Measurements from ENCODE around the gene ACRV1. TPM values are rescaled to one million over a fixed set of nuclear protein-coding genes. Genes with fewer than 3 reads are reported as not detected.
A peak's percentile ranks its signal among the peaks of the same experiment; 100 is the strongest.

The ACRV1 gene
- total and polyA plus RNA-seq, 2 of the 13 experiments (the other 11 are each of a cell fraction or from before 2014, with no cell fraction given) = not detected

DNA sequence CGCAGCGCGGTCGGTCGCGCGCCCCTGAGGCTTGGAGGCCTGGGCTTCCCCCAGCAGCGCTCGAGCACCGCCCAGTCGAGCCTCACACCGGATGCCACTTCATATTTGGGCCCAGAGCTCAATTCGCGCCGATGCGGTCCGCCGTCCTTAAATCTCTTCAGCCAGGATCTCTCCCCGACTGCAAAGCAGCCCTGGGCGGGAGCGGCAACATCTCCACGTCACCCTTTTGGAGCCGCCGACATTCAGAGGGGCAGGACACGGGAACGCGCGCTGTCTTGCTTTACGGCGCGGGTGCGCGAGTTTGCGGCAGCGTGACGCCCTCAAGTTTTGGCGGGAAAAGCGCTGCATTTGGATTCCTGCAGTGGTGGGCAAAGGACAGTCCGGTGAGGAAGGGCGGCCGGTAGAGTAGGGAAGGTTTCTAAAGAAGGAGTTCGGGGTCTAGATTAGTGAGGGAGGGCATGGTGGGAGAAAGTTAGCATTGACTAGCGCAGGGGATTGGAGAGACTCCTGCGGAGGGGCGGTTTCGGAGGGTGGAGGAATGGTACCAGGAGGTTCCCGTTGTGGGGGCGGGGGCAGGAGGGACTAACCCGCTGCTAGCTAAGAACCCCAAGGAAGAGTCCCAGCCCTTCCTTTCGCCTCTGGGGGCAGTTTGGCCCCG is 54.9 kb downstream of the ACRV1 start (continued):
- TF ChIP-seq, protein P1, sequence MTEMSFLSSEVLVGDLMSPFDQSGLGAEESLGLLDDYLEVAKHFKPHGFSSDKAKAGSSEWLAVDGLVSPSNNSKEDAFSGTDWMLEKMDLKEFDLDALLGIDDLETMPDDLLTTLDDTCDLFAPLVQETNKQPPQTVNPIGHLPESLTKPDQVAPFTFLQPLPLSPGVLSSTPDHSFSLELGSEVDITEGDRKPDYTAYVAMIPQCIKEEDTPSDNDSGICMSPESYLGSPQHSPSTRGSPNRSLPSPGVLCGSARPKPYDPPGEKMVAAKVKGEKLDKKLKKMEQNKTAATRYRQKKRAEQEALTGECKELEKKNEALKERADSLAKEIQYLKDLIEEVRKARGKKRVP (CRISPR knock-in tag; IDR thresholded peaks at IDR 0.05) = peak in 1 of 2 experiments; percentile 80; a peak in 2 of 4 replicates
- TF ChIP-seq MXD4 (CRISPR knock-in tag; IDR thresholded peaks at IDR 0.05) (no peak; the same call in 1 of the 2 replicates), KLF11 (CRISPR knock-in tag; IDR thresholded peaks at IDR 0.05) (peak; percentile 78), ZNF749 (CRISPR knock-in tag; IDR thresholded peaks at IDR 0.05; ENCODE audit: borderline replicate concordance) (peak; percentile 98), KMT2B (CRISPR knock-in tag; IDR thresholded peaks at IDR 0.05) (peak; percentile 99), ZNF709 (CRISPR knock-in tag; IDR thresholded peaks at IDR 0.05) (peak; percentile 88; the same call in 1 of the 2 replicates), XBP1 (CRISPR knock-in tag; IDR thresholded peaks at IDR 0.05) (peak; percentile 90; the same call in 1 of the 2 replicates), EZH2 (conservative IDR thresholded peaks at IDR 0.05; ENCODE audit: low read depth, low read length) (no peak), GATAD2A (CRISPR knock-in tag; IDR thresholded peaks at IDR 0.05) (no peak; the same call in 1 of the 2 replicates), MBD4 (IDR thresholded peaks at IDR 0.05; ENCODE audit: borderline replicate concordance, low read length) (no peak), ZNF547 (CRISPR knock-in tag; IDR thresholded peaks at IDR 0.05) (peak; percentile 77), MTA3 (CRISPR knock-in tag; IDR thresholded peaks at IDR 0.05) (no peak), ZNF12 (CRISPR knock-in tag; IDR thresholded peaks at IDR 0.05) (peak; percentile 51; the same call in 1 of the 2 replicates), ZMYM3 (CRISPR knock-in tag; IDR thresholded peaks at IDR 0.05) (peak; percentile 24; the same call in 1 of the 2 replicates), MTF1 (CRISPR knock-in tag; IDR thresholded peaks at IDR 0.05) (no peak), EEA1 (CRISPR knock-in tag; IDR thresholded peaks at IDR 0.05; ENCODE audit: borderline replicate concordance) (peak; percentile 71; the same call in 1 of the 2 replicates)
- TF ChIP-seq, protein P2, sequence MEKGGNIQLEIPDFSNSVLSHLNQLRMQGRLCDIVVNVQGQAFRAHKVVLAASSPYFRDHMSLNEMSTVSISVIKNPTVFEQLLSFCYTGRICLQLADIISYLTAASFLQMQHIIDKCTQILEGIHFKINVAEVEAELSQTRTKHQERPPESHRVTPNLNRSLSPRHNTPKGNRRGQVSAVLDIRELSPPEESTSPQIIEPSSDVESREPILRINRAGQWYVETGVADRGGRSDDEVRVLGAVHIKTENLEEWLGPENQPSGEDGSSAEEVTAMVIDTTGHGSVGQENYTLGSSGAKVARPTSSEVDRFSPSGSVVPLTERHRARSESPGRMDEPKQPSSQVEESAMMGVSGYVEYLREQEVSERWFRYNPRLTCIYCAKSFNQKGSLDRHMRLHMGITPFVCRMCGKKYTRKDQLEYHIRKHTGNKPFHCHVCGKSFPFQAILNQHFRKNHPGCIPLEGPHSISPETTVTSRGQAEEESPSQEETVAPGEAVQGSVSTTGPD (CRISPR knock-in tag; IDR thresholded peaks at IDR 0.05) = no peak
- TF ChIP-seq, protein P3, sequence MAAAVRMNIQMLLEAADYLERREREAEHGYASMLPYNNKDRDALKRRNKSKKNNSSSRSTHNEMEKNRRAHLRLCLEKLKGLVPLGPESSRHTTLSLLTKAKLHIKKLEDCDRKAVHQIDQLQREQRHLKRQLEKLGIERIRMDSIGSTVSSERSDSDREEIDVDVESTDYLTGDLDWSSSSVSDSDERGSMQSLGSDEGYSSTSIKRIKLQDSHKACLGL (CRISPR knock-in tag; IDR thresholded peaks at IDR 0.05) = peak; percentile 82; the same call in 1 of the 2 replicates
- TF ChIP-seq, protein P4, sequence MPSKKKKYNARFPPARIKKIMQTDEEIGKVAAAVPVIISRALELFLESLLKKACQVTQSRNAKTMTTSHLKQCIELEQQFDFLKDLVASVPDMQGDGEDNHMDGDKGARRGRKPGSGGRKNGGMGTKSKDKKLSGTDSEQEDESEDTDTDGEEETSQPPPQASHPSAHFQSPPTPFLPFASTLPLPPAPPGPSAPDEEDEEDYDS (CRISPR knock-in tag; IDR thresholded peaks at IDR 0.05) = no peak; the same call in none of the 2 replicates
- TF ChIP-seq, protein P5, sequence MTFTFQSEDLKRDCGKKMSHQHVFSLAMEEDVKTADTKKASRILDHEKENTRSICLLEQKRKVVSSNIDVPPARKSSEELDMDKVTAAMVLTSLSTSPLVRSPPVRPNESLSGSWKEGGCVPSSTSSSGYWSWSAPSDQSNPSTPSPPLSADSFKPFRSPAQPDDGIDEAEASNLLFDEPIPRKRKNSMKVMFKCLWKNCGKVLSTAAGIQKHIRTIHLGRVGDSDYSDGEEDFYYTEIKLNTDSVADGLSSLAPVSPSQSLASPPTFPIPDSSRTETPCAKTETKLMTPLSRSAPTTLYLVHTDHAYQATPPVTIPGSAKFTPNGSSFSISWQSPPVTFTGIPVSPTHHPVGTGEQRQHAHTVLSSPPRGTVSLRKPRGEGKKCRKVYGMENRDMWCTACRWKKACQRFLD (CRISPR knock-in tag; IDR thresholded peaks at IDR 0.05; ENCODE audit: borderline replicate concordance) = peak; percentile 94
- TF ChIP-seq, protein P6, sequence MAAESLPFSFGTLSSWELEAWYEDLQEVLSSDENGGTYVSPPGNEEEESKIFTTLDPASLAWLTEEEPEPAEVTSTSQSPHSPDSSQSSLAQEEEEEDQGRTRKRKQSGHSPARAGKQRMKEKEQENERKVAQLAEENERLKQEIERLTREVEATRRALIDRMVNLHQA (CRISPR knock-in tag; IDR thresholded peaks at IDR 0.05) = no peak
- TF ChIP-seq, protein P7, sequence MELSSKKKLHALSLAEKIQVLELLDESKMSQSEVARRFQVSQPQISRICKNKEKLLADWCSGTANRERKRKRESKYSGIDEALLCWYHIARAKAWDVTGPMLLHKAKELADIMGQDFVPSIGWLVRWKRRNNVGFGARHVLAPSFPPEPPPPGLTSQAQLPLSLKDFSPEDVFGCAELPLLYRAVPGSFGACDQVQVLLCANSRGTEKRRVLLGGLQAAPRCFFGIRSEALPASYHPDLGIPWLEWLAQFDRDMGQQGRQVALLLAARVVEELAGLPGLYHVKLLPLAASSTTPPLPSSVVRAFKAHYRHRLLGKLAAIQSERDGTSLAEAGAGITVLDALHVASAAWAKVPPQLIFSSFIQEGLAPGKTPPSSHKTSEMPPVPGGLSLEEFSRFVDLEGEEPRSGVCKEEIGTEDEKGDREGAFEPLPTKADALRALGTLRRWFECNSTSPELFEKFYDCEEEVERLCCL (CRISPR knock-in tag; IDR thresholded peaks at IDR 0.05; ENCODE audit: borderline replicate concordance) = peak; percentile 47; the same call in 1 of the 2 replicates

All from HepG2 (cell line).